Measurements from ENCODE around the gene DARS2.
A peak's percentile ranks its signal among the peaks of the same experiment; 100 is the strongest.
"Not testable (repeated sequence)": the region's sequence is repeated elsewhere in the genome, so short reads cannot be mapped to it uniquely, and the experiment has no call there.

The DARS2 gene

GRCh38 chr1:173823781-173824314 lies 625 bp upstream of the DARS2 start:
- Histone ChIP-seq H3K9me3 (ENCODE audit: control insufficient read depth, low read length) (no peaks in the 10 kb centered on the region), H3K36me3 (ENCODE audit: control insufficient read depth, insufficient read depth, low read length, severe bottlenecking) (no peaks in the 10 kb centered on the region), H3K27me3 (replicated peaks; ENCODE audit: control insufficient read depth, insufficient read depth, low read length) (no peaks in the 10 kb centered on the region), H3K9ac (ENCODE audit: low read length) (peak overlapping the region; percentile 90), H3K4me1 (ENCODE audit: control insufficient read depth, insufficient read depth, low read length) (peaks cover 13% of the 10 kb centered on the region), H3K4me3 (ENCODE audit: low read length) (peak overlapping the region; percentile 96)
- DNase-seq (ENCODE audit: low read depth) = peak; percentile 75

DNA sequence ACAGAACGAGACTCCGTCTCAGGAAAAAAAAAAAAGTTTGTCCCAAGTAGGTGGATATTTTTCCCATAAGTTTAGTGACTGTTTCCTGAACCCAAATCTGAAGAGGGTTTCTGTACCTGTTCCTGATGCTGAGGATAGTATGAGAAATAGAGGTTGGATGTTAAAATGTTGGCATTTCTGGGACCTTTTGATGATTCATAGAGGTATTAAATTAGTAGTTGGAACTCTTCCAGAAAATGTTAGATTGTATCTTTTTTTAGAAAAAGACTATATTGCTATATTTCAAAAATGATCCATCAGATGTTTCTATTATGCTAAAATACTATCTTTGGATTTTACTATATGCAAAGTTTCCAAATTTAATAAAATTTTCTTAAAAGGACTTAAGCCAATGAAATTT lies 3.1 kb downstream of the DARS2 start:
- Histone ChIP-seq H3K4me3 (ENCODE audit: low read length) (no peak overlapping the region), H3K9me3 (ENCODE audit: control insufficient read depth, low read length) (no peaks in the 10 kb centered on the region)
- peak; percentile 27 for DNase-seq (ENCODE audit: low read depth)

GRCh38 chr1:173832748-173833147 lies 8.3 kb downstream of the DARS2 start:
- Histone ChIP-seq H3K4me3 (ENCODE audit: low read length) (no peak overlapping the region), H3K4me1 (ENCODE audit: control insufficient read depth, insufficient read depth, low read length) (no peaks in the 10 kb centered on the region), H3K27me3 (replicated peaks; ENCODE audit: control insufficient read depth, insufficient read depth, low read length) (no peaks in the 10 kb centered on the region), H3K36me3 (ENCODE audit: control insufficient read depth, insufficient read depth, low read length, severe bottlenecking) (peaks cover 54% of the 10 kb centered on the region), H3K9ac (ENCODE audit: low read length) (no peak overlapping the region), H3K9me3 (ENCODE audit: control insufficient read depth, low read length) (no peaks in the 10 kb centered on the region)
- no peak for DNase-seq (ENCODE audit: low read depth)

More for the DNA sequence above, 3.1 kb downstream of the DARS2 start:
- no peak overlapping the region for H3K9ac ChIP-seq (ENCODE audit: low read length)
- no peaks in the 10 kb centered on the region for H3K27me3 ChIP-seq (replicated peaks; ENCODE audit: control insufficient read depth, insufficient read depth, low read length)
- H3K4me1 ChIP-seq (ENCODE audit: control insufficient read depth, insufficient read depth, low read length) = peaks cover 13% of the 10 kb centered on the region
- peaks cover 20% of the 10 kb centered on the region for H3K36me3 ChIP-seq (ENCODE audit: control insufficient read depth, insufficient read depth, low read length, severe bottlenecking)

- no peaks in the 10 kb centered on the region for H3K27me3 ChIP-seq (replicated peaks; ENCODE audit: control insufficient read depth, insufficient read depth, low read length)
- no peak for DNase-seq (ENCODE audit: low read depth)
- no peak overlapping the region for H3K9ac ChIP-seq (ENCODE audit: low read length)
- peaks cover 29% of the 10 kb centered on the region for H3K36me3 ChIP-seq (ENCODE audit: control insufficient read depth, insufficient read depth, low read length, severe bottlenecking)
- H3K4me3 ChIP-seq (ENCODE audit: low read length) = no peak overlapping the region
- peaks cover 4% of the 10 kb centered on the region for H3K4me1 ChIP-seq (ENCODE audit: control insufficient read depth, insufficient read depth, low read length)
- no peaks in the 10 kb centered on the region for H3K9me3 ChIP-seq (ENCODE audit: control insufficient read depth, low read length)
Measured at GRCh38 chr1:173852105-173852504, 27.6 kb downstream of the DARS2 start.

GRCh38 chr1:173853074-173853473 lies 28.6 kb downstream of the DARS2 start:
- no peak overlapping the region for H3K9ac ChIP-seq (ENCODE audit: low read length)
- no peaks in the 10 kb centered on the region for H3K9me3 ChIP-seq (ENCODE audit: control insufficient read depth, low read length)
- peaks cover 39% of the 10 kb centered on the region for H3K36me3 ChIP-seq (ENCODE audit: control insufficient read depth, insufficient read depth, low read length, severe bottlenecking)
- H3K27me3 ChIP-seq (replicated peaks; ENCODE audit: control insufficient read depth, insufficient read depth, low read length) = no peaks in the 10 kb centered on the region
- peaks cover 4% of the 10 kb centered on the region for H3K4me1 ChIP-seq (ENCODE audit: control insufficient read depth, insufficient read depth, low read length)
- H3K4me3 ChIP-seq (ENCODE audit: low read length) = no peak overlapping the region
- DNase-seq (ENCODE audit: low read depth) = no peak

- Histone ChIP-seq H3K36me3 (ENCODE audit: control insufficient read depth, insufficient read depth, low read length, severe bottlenecking) (peaks cover 52% of the 10 kb centered on the region), H3K4me1 (ENCODE audit: control insufficient read depth, insufficient read depth, low read length) (peaks cover 4% of the 10 kb centered on the region), H3K9me3 (ENCODE audit: control insufficient read depth, low read length) (no peaks in the 10 kb centered on the region), H3K4me3 (ENCODE audit: low read length) (no peak overlapping the region), H3K9ac (ENCODE audit: low read length) (no peak overlapping the region), H3K27me3 (replicated peaks; ENCODE audit: control insufficient read depth, insufficient read depth, low read length) (no peaks in the 10 kb centered on the region)
- DNase-seq (ENCODE audit: low read depth) = no peak
Measured at GRCh38 chr1:173856014-173856413, 31.5 kb downstream of the DARS2 start.

DNA sequence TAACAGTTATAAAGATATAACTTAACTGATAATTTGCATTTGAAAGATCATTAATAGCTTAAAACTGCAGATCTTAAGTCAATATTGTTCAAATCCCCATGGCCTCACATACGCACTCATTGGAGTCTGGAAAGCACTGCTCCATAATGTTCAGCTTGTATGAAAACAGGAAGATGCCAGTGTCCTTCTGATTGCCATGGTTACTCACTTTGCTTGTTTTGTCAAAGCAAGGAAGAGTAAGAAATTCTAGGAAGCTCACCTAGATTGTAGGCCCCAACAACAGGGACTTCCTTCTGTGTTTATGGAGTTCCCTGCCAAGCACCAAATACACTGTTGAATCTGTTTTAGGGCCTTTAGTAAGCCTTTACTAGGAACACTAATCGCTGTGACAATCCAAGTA lies 32.4 kb downstream of the DARS2 start:
- H3K4me3 ChIP-seq (ENCODE audit: low read length) = no peak overlapping the region

GRCh38 chr1:173857363-173857917 lies 33.0 kb downstream of the DARS2 start:
- peaks cover 45% of the 10 kb centered on the region for H3K36me3 ChIP-seq (ENCODE audit: control insufficient read depth, insufficient read depth, low read length, severe bottlenecking)
- no peak overlapping the region for H3K4me3 ChIP-seq (ENCODE audit: low read length)
- H3K4me1 ChIP-seq (ENCODE audit: control insufficient read depth, insufficient read depth, low read length) = peaks cover 4% of the 10 kb centered on the region
- no peaks in the 10 kb centered on the region for H3K27me3 ChIP-seq (replicated peaks; ENCODE audit: control insufficient read depth, insufficient read depth, low read length)
- no peak for DNase-seq (ENCODE audit: low read depth)
- H3K9me3 ChIP-seq (ENCODE audit: control insufficient read depth, low read length) = no peaks in the 10 kb centered on the region
- H3K9ac ChIP-seq (ENCODE audit: low read length) = no peak overlapping the region

More for the DNA sequence above, 32.4 kb downstream of the DARS2 start:
- H3K9me3 ChIP-seq (ENCODE audit: control insufficient read depth, low read length) = no peaks in the 10 kb centered on the region
- no peak overlapping the region for H3K9ac ChIP-seq (ENCODE audit: low read length)
- H3K4me1 ChIP-seq (ENCODE audit: control insufficient read depth, insufficient read depth, low read length) = peaks cover 4% of the 10 kb centered on the region
- peaks cover 44% of the 10 kb centered on the region for H3K36me3 ChIP-seq (ENCODE audit: control insufficient read depth, insufficient read depth, low read length, severe bottlenecking)
- no peaks in the 10 kb centered on the region for H3K27me3 ChIP-seq (replicated peaks; ENCODE audit: control insufficient read depth, insufficient read depth, low read length)
- no peak for DNase-seq (ENCODE audit: low read depth)

- not testable (repeated sequence) for H3K27me3 ChIP-seq (replicated peaks; ENCODE audit: control insufficient read depth, insufficient read depth, low read length); H3K9ac ChIP-seq (ENCODE audit: low read length); DNase-seq (ENCODE audit: low read depth); H3K4me3 ChIP-seq (ENCODE audit: low read length); H3K9me3 ChIP-seq (ENCODE audit: control insufficient read depth, low read length)
- Histone ChIP-seq H3K4me1 (ENCODE audit: control insufficient read depth, insufficient read depth, low read length) (peaks cover 14% of the 10 kb centered on the region), H3K36me3 (ENCODE audit: control insufficient read depth, insufficient read depth, low read length, severe bottlenecking) (peaks cover 52% of the 10 kb centered on the region)
Measured at GRCh38 chr1:173859547-173859946, 35.1 kb downstream of the DARS2 start.

DNA sequence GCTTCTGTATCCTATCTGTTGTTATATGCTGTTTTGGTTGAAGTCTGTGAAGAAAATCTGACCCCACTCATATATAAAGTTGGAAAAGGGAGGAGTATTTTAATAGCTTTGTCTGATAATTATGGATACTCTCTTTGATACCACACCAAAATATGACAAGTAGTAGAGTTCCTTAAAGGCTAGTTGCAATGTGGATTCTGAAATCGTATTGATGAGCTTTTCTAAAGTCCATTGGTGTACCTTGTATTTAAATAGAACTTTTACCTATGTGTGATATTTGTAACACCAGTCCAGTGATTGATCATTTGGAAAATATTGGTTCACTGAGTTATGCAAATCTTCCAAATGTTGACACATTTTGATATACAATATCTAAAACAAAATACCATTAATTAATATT lies 35.6 kb downstream of the DARS2 start:
- Histone ChIP-seq H3K9me3 (ENCODE audit: control insufficient read depth, low read length) (no peaks in the 10 kb centered on the region), H3K4me3 (ENCODE audit: low read length) (no peak overlapping the region), H3K4me1 (ENCODE audit: control insufficient read depth, insufficient read depth, low read length) (peaks cover 19% of the 10 kb centered on the region), H3K9ac (ENCODE audit: low read length) (no peak overlapping the region), H3K36me3 (ENCODE audit: control insufficient read depth, insufficient read depth, low read length, severe bottlenecking) (peaks cover 57% of the 10 kb centered on the region), H3K27me3 (replicated peaks; ENCODE audit: control insufficient read depth, insufficient read depth, low read length) (no peaks in the 10 kb centered on the region)
- DNase-seq (ENCODE audit: low read depth) = no peak

- peaks cover 74% of the 10 kb centered on the region for H3K36me3 ChIP-seq (ENCODE audit: control insufficient read depth, insufficient read depth, low read length, severe bottlenecking)
- peaks cover 34% of the 10 kb centered on the region for H3K4me1 ChIP-seq (ENCODE audit: control insufficient read depth, insufficient read depth, low read length)
- no peaks in the 10 kb centered on the region for H3K27me3 ChIP-seq (replicated peaks; ENCODE audit: control insufficient read depth, insufficient read depth, low read length)
- H3K4me3 ChIP-seq (ENCODE audit: low read length) = no peak overlapping the region
- no peak for DNase-seq (ENCODE audit: low read depth)
- no peaks in the 10 kb centered on the region for H3K9me3 ChIP-seq (ENCODE audit: control insufficient read depth, low read length)
- H3K9ac ChIP-seq (ENCODE audit: low read length) = no peak overlapping the region
Measured at GRCh38 chr1:173861731-173862145, 37.3 kb downstream of the DARS2 start.
